Skeletal muscle tissue (tissue), 5 donors: Measurements from ENCODE around the gene LILRB1. TPM values are rescaled to one million over a fixed set of nuclear protein-coding genes. Genes with fewer than 3 reads are reported as not detected.
"Not testable (repeated sequence)": the region's sequence is repeated elsewhere in the genome, so short reads cannot be mapped to it uniquely, and the experiment has no call there.

ENCODE experiments used
- H3K27ac ChIP-seq: one replicate; pipeline ENCODE4 v1.7.0; 2013; ENCODE audit warnings: mild to moderate bottlenecking, low read depth, low read length, inconsistent platforms
- H3K27me3 ChIP-seq, 3 donors: one replicate each; pipeline ENCODE4 v1.7.0; 2013; ENCODE audit warnings: low read length in 3 of 3; ENCODE audit not compliant: control insufficient read depth in 3 of 3, insufficient read depth in 3 of 3
- H3K36me3 ChIP-seq, 3 donors: one replicate each; pipeline ENCODE4 v1.7.0; 2013; ENCODE audit warnings: low read length in 3 of 3; ENCODE audit not compliant: control insufficient read depth in 3 of 3, insufficient read depth in 3 of 3
- H3K4me1 ChIP-seq, 3 donors: one replicate each; pipeline ENCODE4 v1.7.0; 2013; ENCODE audit warnings: low read length in 3 of 3, mild to moderate bottlenecking in 3 of 3; ENCODE audit not compliant: control insufficient read depth in 3 of 3, insufficient read depth in 3 of 3
- H3K4me3 ChIP-seq, 3 donors: one replicate each; pipeline ENCODE4 v1.7.0; 2013; ENCODE audit warnings: low read length in 3 of 3
- H3K9ac ChIP-seq, 3 donors: one replicate each; pipeline ENCODE4 v1.7.0; 2013; ENCODE audit warnings: low read length in 3 of 3, mild to moderate bottlenecking in 3 of 3, moderate library complexity in 2 of 3, low read depth in 1 of 3
- H3K9me3 ChIP-seq, 3 donors: one replicate each; pipeline ENCODE4 v1.7.0; 2013; ENCODE audit warnings: low read length in 3 of 3; ENCODE audit not compliant: control insufficient read depth in 3 of 3
- small RNA-seq: library from RNA; depleted of rRNA; stranded (forward); fragments of <200 nt; gene quantifications from one replicate; pipeline ENCODE3, GENCODE V24; 2014
- total RNA-seq: library from RNA; depleted of rRNA; stranded (reverse); fragments of >200 nt; gene quantifications from one replicate; pipeline ENCODE4 v1.2.3, GENCODE V29; 2014
- donor health status: Osteomylitis.

Gene LILRB1
- total RNA-seq, 1 donor from 2014 or later: 1.0 TPM

GRCh38 chr19:54676210-54676834 lies 46.0 kb downstream of the LILRB1 start:
- not testable (repeated sequence) for H3K4me1 ChIP-seq, H3K4me3 ChIP-seq, H3K27me3 ChIP-seq, H3K9me3 ChIP-seq, H3K9ac ChIP-seq, H3K36me3 ChIP-seq, H3K27ac ChIP-seq

GRCh38 chr19:54677217-54677616 lies 46.9 kb downstream of the LILRB1 start:
- no peak overlapping the region for H3K9ac ChIP-seq
- H3K9me3 ChIP-seq: no peaks in the 10 kb centered on the region
- H3K4me1 ChIP-seq: no peaks in the 10 kb centered on the region
- no peaks in the 10 kb centered on the region for H3K36me3 ChIP-seq
- H3K27me3 ChIP-seq: peaks cover 0 to 2% (median 0%) of the 10 kb centered on the region in 3 donors
- H3K27ac ChIP-seq: no peak overlapping the region
- H3K4me3 ChIP-seq: no peak overlapping the region

- not testable (repeated sequence) for H3K9ac ChIP-seq, H3K4me3 ChIP-seq, H3K27ac ChIP-seq, H3K36me3 ChIP-seq, H3K27me3 ChIP-seq, H3K9me3 ChIP-seq, H3K4me1 ChIP-seq
These were observed 51.3 kb downstream of the LILRB1 start for GRCh38 chr19:54681596-54681995.

GRCh38 chr19:54682306-54682856 lies 52.1 kb downstream of the LILRB1 start:
- H3K9ac ChIP-seq: no peak overlapping the region

GRCh38 chr19:54684527-54684926 lies 54.2 kb downstream of the LILRB1 start:
- no peaks in the 10 kb centered on the region for H3K9me3 ChIP-seq
- H3K9ac ChIP-seq: no peak overlapping the region
- no peaks in the 10 kb centered on the region for H3K36me3 ChIP-seq
- no peaks in the 10 kb centered on the region for H3K27me3 ChIP-seq
- H3K27ac ChIP-seq: no peak overlapping the region
- no peaks in the 10 kb centered on the region for H3K4me1 ChIP-seq
- H3K4me3 ChIP-seq: no peak overlapping the region

More at GRCh38 chr19:54682306-54682856, 52.1 kb downstream of the LILRB1 start:
- Histone ChIP-seq H3K27ac (no peak overlapping the region), H3K4me1 (no peaks in the 10 kb centered on the region), H3K4me3 (no peak overlapping the region), H3K36me3 (no peaks in the 10 kb centered on the region), H3K27me3 (no peaks in the 10 kb centered on the region), H3K9me3 (no peaks in the 10 kb centered on the region)

Small RNA genes lying within 50 kb of the gene (small RNA-seq; reads per million reads assigned to genes)
- gene AC245036.3 (not detected), gene MIR8061 (not detected)

Other genes with a start within 250 kb of the LILRB1 start
- gene TTYH1, start 215.0 kb upstream of the LILRB1 start, total RNA-seq: 1.0 TPM
- 15.1 TPM for gene LENG8, start 181.3 kb upstream of the LILRB1 start, total RNA-seq
- gene LENG9, start 166.7 kb upstream of the LILRB1 start, total RNA-seq: 4.2 TPM
- gene CDC42EP5, start 157.2 kb upstream of the LILRB1 start, total RNA-seq: 31.8 TPM
- not detected for gene LAIR2, start 127.7 kb upstream of the LILRB1 start, total RNA-seq
- gene LILRA2, start 56.7 kb upstream of the LILRB1 start, total RNA-seq: 1.0 TPM
- not detected for gene LILRA1, start 36.9 kb upstream of the LILRB1 start, total RNA-seq
- gene LILRB4, start 32.5 kb downstream of the LILRB1 start, total RNA-seq: 0.52 TPM
- gene KIR3DL3, start 94.0 kb downstream of the LILRB1 start, total RNA-seq: not detected
- gene KIR2DL3, start 108.0 kb downstream of the LILRB1 start, total RNA-seq: not detected
- gene KIR2DL1, start 139.3 kb downstream of the LILRB1 start, total RNA-seq: not detected
- not detected for gene KIR2DL4, start 173.1 kb downstream of the LILRB1 start, total RNA-seq
- gene KIR3DL1, start 186.0 kb downstream of the LILRB1 start, total RNA-seq: not detected
- not detected for gene KIR2DS4, start 202.2 kb downstream of the LILRB1 start, total RNA-seq
- gene KIR3DL2, start 220.0 kb downstream of the LILRB1 start, total RNA-seq: not detected
- 1.0 TPM for gene FCAR, start 243.8 kb downstream of the LILRB1 start, total RNA-seq